Stimulated activated CD4-positive, alpha-beta T cell treated with anti-CD3 and anti-CD28 coated beads, Interleukin-12 subunit alpha, Interleukin-12 subunit beta, amount 100 ng/mL, for 48 hours (primary cell): ENCODE measurements around the gene RNF217.

Source experiments
- DNase-seq, 3 donors: peaks; one replicate each; pipeline ENCODE4 v3.0.0-alpha.2; 2020; ENCODE audit warnings: low read depth in 2 of 3, low spot score in 1 of 3

RNF217 gene

DNA sequence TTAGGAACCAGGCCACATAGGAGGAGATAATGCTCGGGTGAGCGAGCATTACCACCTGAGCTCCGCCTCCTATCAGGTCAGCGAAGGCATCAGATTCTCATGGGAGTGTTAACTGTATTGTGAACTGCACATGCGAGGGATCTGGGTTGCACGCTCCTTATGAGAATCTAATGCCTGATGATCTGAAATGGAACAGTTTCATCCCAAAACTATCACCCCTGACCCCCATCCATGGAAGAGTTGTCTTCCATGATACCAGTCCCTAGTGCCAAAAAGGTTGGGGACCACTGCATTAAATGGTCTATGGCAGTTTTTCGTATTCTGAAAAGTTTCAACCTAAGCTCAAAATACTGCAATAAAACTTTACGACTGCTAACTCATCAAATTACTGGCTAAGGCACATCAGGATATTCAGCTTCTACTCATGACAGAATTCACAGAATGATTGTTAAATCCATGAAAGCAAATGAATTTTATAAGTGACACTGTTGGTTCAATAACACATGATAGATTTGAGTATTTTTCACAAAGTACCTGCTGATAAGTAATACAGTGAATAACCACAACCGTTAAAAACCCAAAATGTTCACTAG is 25.9 kb downstream of the RNF217 start:
- no peak for DNase-seq

GRCh38 chr6:124989136-124989983 is 27.1 kb downstream of the RNF217 start:
- DNase-seq, result no peak

DNA sequence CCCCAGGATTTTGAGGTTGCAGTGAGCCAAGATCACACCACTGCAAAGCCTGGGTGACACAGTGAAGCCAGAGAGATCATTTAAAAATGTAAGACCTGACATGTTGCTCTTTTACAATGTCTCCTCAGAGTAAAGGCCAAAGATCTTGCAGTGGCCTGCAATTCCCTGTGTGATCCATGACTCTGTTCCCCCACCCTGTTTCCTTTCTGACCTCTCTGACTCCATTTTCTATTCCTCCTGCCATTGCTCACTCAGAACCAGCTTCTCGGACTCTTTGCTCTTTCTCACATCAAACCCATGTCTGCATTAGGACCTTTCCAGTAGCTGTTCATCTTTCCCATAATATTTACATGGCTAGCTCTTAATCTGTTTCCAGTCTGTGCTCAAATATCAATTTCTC is 28.8 kb downstream of the RNF217 start:
- DNase-seq, result no peak

DNA sequence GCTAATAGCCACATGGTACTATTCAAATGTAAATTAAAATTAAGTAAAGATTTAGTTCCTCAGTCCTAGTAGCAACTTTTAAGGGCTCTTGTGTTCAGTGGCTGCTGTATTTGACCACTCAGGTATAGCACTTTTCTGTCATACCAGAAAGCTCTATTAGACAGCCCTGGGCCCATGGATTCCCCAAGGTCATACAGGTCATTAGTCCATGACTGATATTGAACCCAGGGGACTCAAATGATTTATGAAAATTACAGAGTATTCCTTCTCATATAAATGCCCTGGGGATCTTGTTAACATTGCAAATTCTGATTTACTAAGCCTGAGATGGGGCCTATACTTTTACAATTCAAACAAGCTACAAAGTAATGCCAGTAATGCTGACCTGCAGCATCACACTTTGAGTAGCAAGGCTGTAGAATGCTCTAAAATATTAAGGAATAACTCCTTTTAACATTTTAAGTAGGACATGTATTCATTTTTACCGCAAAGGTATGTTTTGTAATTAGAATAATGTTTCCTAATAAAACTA is 29.6 kb downstream of the RNF217 start:
- no peak for DNase-seq

GRCh38 chr6:124993327-124993726 is 31.1 kb downstream of the RNF217 start:
- DNase-seq, result no peak

GRCh38 chr6:124994648-124995047 is 32.4 kb downstream of the RNF217 start:
- no peak for DNase-seq

DNA sequence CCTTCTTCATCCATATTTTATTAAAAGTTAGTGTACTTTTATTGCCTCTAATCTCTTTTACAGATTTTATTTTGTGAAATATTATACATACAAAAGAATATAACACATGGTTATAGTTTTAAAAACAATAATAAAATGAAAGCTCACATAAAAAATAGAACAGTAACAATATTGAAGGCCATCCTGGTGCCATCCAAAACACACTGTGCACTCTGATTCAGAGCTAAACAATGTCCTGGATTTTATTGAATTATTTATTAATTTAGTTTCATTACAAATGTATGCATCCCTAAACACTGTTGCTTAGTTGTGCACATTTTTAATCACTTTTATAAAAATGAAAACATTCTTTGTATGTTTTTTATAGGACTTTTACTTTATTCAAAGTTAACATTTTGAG is 32.9 kb downstream of the RNF217 start:
- no peak for DNase-seq

GRCh38 chr6:124995645-124996325 is 33.5 kb downstream of the RNF217 start:
- DNase-seq, result no peak

DNA sequence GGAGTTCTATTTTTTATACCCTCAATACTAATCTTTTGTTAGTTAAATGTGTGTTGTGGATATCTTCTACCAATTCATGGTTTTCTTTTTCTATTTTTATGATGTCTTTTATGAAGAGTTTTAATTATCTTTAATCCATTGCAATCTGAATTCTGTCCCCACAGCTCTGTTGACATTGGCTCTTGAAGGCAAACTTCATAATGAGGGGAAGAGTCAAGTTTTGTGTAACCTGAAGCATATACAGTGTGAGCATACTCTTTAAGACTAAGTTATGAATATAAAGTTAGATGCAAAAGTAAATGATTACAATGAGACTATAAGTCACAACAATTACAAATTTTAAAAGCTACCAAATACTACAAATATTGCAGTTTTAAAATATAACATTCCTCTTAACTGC is 34.2 kb downstream of the RNF217 start:
- DNase-seq, result no peak

DNA sequence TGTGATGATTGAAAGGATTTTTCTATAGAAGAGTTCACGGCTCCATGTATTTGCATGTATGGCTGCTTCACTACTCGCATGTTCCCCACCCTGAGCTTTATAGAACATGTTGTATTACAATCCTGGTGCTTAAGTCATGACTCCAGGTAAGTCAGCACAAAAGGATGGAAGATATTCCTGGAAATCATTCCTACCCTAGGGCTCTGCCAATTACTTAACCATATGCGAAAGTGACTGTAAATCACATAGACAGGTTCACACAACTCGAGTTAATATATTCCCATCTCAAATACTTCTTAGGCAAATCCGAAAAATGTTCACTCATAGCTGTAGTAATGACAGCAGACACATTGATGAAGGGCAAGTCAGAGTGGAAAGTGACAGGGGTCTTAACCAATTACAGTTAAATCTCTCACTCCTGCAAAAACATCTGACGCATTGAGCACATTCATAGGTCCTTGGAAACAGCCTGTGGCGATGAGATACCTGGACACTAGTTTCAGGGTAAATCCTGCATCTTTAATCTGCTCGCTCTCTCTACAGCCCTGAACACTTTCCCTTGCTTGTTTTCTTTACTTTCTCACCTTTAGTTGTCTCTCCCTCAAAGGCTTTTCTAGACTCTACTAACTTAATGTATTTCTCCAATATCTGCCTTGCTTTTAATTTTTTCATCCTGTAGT is 35.1 kb downstream of the RNF217 start:
- DNase-seq, result no peak

- DNase-seq, result no peak
These were observed 37.0 kb downstream of the RNF217 start for GRCh38 chr6:124999105-124999764.

GRCh38 chr6:125001684-125002405 is 39.6 kb downstream of the RNF217 start:
- DNase-seq, result no peak

GRCh38 chr6:125002406-125002741 is 40.1 kb downstream of the RNF217 start:
- no peak for DNase-seq

DNA sequence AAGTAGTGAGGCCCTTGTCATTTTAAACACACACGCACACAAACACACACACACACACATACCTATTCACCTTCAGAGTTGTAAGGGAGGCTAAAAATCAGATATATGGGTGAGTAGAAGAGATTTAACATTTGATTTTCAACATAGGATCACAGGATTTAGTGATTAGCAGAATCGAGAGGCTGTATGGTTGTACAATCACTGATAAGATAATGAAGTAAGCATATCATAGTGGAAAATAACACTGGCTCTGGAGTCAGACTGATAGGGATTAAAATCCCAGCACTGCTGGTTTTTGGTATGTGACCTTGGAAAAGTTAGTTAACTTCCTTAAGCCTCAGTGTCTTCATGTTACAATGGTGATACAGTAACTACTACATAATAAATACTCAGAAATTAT is 40.8 kb downstream of the RNF217 start:
- DNase-seq, result no peak

- no peak for DNase-seq
These were observed 42.0 kb downstream of the RNF217 start for GRCh38 chr6:125004198-125004597.

GRCh38 chr6:125004797-125005595 is 42.8 kb downstream of the RNF217 start:
- DNase-seq, result no peak

DNA sequence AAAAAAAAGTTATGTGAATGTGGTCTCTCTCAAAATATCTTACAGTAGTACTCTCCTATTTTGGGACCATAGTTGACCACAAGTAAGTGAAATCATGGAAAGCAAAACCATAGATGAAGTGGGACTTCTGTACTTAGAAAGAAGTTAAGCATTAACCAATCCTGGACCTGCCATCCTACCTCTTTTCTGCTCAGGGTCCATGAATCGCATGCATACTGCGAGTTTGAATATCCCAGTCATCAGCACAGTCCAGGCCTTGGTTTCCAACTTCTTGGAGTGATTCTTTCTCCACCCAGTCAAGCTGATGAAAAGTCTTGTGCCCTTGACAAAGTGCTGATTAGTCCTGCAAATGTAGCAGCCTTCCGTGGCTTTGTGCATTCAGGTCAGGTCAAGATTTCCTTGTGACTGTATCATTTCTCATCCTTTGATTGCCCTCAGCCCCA is 46.0 kb downstream of the RNF217 start:
- no peak for DNase-seq

DNA sequence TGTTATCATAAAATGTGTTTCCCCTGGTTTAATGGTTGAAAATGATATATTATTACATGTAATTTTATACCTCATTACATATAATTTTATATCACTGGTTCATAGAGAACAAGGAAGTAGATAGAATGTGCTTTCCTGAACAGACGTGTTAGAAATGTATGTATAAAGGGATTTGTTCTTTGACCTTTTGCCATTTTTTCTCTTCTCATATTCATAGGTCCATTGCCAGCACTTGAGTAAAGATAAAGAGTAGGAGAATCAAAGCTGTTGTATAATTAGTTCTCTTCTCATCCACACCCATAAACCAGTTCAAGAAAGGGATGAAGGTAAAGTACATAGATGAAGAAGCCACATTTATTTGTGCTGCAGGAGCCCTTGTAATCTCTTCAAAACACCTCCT is 46.7 kb downstream of the RNF217 start:
- no peak for DNase-seq

DNA sequence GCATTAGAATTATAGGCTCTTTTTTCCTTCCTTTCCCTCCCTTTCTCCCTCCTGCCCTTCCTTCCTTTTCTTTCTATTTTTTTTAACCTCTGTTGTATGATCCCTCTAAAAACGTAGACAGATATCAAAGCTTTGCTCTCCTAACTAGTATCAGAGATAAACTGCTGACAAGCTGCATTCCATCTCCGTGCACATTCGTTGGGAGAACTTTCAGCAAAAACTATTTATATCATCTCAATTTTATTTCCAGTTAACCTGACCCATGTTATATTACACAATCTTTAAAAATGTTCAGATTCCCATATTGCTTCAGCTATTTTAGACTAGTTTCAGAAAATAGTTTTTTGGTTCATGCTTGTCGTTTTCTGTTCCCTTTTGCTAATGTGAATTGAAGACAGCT is 47.3 kb downstream of the RNF217 start:
- DNase-seq, result no peak
